Measurements from ENCODE around the gene MS4A6E.

DNA sequence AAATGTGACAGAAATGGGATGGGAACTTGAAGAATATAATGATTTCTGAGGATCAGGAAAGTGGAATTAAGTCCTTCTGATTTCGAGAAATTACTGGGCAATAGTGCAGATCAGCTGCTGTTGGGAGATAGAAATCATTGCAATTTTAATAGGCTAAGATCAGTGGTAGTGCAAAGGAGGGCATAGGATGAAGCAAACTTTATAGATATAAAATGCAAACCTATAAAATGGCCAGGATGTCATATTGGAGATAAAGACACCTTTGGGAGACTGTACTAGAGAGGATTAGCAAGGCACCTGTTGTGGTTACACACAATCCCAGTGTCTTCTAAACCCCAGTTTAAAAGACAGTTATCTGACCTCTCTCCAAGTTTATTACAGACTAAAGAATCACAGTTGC is 44.8 kb downstream of the MS4A6E start:
- TF ChIP-seq, protein P1, sequence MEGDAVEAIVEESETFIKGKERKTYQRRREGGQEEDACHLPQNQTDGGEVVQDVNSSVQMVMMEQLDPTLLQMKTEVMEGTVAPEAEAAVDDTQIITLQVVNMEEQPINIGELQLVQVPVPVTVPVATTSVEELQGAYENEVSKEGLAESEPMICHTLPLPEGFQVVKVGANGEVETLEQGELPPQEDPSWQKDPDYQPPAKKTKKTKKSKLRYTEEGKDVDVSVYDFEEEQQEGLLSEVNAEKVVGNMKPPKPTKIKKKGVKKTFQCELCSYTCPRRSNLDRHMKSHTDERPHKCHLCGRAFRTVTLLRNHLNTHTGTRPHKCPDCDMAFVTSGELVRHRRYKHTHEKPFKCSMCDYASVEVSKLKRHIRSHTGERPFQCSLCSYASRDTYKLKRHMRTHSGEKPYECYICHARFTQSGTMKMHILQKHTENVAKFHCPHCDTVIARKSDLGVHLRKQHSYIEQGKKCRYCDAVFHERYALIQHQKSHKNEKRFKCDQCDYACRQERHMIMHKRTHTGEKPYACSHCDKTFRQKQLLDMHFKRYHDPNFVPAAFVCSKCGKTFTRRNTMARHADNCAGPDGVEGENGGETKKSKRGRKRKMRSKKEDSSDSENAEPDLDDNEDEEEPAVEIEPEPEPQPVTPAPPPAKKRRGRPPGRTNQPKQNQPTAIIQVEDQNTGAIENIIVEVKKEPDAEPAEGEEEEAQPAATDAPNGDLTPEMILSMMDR (conservative IDR thresholded peaks at IDR 0.05; ENCODE audit: low read depth in 2 of 2), result no peak
- no peak for TF ChIP-seq POLR2AphosphoS5 (IDR thresholded peaks at IDR 0.05; ENCODE audit: low read depth)
- TF ChIP-seq EZH2phosphoT487 (IDR thresholded peaks at IDR 0.05; ENCODE audit: unreplicated experiment), result no peak
- TF ChIP-seq ZNF114 (CRISPR knock-in tag; IDR thresholded peaks at IDR 0.05), result no peak

Data from GM23338 (cell line).